Esophagus muscularis mucosa (tissue), 2 donors: ENCODE measurements around the gene ZSCAN12.

Experiments
- EP300 ChIP-seq: sonication (generic); formaldehyde crosslinking; IDR thresholded peaks from one replicate; pipeline ENCODE4 v1.6.1; 2017; ENCODE audit warnings: antibody characterized with exemption
- POLR2A ChIP-seq: fragments of 450-650 bp; IDR thresholded peaks from one replicate; pipeline ENCODE4 v1.6.1; 2017; ENCODE audit warnings: antibody characterized with exemption, moderate library complexity, mild to moderate bottlenecking, low read depth

DNA sequence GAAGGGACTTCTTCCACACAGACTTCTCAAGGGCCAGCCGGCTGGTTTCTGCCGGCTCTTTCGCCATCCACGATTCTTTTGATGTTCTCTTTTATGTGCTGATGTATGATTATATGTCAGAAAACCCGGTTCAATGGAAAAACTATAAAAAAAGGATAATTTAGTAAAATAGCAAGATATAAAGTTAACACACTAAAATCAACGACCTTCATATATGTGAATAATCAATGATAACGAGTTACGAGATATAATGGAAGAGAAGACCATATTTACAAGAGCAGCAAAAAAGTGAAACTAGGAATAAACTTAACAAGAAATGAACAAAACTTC, 540 bp upstream of the ZSCAN12 start:
- TF ChIP-seq EP300, result no peak
- TF ChIP-seq POLR2A, result no peak
